DMS 273 (cell line): ENCODE data around the gene EPHA6.
A peak's percentile ranks its signal among the peaks of the same experiment; 100 is the strongest.

Experiments
- DNase-seq: peaks from one replicate; lab custom pipeline; 2025; ENCODE audit not compliant: unreplicated experiment; lab: John Stamatoyannopoulos, UW

Gene EPHA6

DNA sequence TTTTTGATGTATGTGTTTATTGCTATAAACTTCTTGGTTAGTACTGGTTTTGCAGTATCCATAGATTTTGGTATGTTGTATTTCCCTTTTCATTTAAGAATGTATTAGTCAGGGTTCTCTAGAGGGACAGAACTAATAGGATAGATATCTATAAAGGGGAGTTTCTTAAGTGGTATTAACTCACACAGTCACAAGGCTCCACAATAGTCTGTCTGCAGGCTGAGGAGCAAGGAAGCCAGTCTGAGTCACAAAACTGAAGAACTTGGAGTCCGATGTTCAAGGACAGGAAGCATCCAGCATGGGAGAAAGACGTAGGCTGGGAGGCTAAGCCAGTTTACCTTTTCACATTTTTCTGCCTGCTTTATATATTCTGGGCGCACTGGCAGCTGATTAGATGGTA is 958.5 kb downstream of the EPHA6 start:
- no peak for DNase-seq

DNA sequence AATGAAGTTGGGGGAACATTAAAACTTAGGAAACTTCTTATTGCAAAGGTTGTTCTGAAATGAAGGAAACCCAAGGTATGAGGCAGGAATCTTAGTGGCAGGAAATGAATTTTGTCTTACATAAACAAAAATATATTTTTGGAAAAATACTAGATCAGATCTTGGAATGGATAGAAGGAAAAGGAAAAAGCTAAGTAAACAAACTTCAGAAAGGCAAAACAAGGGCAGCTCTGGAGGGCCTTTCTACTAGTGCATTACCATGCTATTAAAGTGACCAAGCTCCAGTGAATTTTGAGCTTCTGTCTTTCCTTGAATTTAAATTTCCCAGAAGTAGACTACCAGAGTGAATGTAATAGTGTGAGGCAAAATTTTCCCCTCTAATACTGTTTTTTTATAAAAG is 963.8 kb downstream of the EPHA6 start:
- DNase-seq: no peak

DNA sequence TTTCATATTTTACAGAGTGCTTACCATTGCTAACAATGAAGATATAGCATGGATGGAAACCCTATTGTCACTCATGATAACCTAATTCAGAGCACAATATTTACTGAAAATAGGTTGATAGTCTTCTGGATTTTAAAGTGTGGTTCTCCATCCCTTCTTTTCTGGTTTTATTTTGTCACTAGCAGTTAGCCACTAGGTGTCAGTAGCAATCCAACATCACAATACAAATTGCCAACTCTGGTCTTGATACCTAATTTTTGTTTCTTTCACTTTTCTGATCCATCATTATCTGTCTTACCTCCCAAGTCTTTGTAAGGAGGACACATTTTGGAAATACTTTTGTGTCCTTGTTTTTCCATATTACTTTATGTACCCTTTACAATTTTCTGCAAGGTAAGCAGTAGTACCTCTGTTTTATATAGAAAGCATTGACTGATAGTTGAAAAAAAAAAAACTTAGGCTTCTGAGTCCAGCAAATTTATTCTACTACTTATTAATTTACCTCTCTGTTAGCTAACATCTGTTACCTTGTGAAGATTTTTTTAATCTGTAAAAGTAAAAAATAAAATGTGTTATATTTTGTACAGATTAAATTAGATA is 979.1 kb downstream of the EPHA6 start:
- DNase-seq: peak; percentile 85

DNA sequence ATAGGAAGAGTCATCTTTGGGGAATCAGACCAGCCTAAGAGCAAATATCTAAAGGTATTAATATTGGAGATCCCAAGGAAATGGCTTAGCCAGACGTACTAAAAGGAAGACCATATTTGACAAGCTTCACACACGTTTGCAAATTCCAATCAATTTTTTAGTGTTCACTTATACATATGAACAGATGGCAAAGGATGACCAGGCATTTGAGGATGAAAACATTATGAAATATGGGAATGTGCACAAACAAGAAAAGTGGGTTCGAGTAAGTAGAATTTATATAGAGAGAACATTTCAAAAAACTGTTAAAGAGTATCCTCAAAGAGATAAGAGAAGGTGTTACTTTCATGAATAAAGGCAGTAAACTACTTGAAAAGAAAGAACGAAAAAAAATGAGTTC is 981.6 kb downstream of the EPHA6 start:
- no peak for DNase-seq
